Ramos (cell line): ENCODE measurements around the gene MAP7.
"Not testable (repeated sequence)": the region's sequence is repeated elsewhere in the genome, so short reads cannot be mapped to it uniquely, and the experiment has no call there.

Experiments
- in situ Hi-C: fragments of 300-500 bp; cut with MboI; formaldehyde crosslinking; loops from one replicate; pipeline ENCODE4 v1.14.3; 2022; ENCODE audit warnings: low sequenced_read_pairs; ENCODE audit not compliant: unreplicated experiment

MAP7 gene

DNA sequence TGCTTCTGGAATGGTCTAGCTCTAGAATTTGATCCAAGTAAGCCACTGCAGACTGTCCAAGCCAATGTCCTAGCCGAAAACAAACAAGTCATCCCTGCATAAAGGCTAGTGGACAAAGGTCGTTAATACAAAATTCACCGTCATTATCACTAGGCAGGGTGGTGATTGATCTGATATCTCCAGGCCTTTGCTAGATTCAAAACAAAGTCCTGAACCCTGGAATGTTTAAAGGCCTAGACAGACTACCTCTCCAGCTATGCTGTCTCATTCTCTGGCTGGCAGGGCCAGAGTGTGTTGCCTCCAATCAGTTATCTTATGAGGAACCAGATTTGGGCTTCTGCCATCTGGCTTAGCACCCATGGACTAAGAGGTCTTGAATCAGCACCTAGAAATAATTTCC is 38.3 kb downstream of the MAP7 start:
- in situ Hi-C loops, result no loop called here

DNA sequence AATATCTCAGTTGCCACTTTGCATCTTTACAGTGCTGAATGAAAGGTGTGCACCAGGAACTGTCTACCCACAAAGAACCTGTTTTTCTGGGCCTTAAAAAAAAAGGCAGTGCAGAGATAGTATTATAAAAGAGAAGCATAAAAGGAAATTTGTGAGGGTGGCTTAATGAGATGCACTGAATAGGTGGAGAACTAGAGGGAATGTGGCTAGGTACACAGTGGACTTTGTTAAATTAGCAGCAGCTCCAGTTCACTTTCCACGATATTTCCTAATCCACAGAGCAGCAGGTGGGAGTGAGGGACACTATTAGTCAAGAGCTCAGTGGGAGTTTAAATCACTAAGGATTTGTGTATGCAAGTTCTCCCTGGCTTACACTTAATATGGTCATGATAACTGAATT is 38.8 kb downstream of the MAP7 start:
- in situ Hi-C loops, result no loop called here

GRCh38 chr6:136510782-136511181 is 39.4 kb downstream of the MAP7 start:
- in situ Hi-C loops, result no loop called here

DNA sequence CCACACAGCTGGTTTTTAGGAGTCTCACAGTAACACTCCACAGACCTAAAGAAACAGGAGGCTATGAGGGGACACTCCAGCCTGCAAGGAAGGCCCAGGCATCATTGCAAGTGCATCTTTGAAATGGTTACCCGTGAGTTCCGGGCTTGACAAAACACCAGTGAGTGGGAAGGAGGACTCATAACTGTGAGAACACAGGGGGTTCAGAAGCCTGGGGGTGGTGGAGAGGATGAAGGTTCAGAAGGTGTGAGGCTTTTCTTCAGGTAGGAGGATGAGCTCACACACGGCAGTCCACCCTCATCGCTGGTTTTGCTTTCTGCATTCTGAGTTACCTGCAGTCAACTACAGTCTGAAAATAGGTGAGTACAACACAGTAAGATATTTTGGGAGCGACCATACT is 39.9 kb downstream of the MAP7 start:
- in situ Hi-C loops, result no loop called here

GRCh38 chr6:136508725-136509392 is 41.4 kb downstream of the MAP7 start:
- in situ Hi-C loops, result no loop called here

DNA sequence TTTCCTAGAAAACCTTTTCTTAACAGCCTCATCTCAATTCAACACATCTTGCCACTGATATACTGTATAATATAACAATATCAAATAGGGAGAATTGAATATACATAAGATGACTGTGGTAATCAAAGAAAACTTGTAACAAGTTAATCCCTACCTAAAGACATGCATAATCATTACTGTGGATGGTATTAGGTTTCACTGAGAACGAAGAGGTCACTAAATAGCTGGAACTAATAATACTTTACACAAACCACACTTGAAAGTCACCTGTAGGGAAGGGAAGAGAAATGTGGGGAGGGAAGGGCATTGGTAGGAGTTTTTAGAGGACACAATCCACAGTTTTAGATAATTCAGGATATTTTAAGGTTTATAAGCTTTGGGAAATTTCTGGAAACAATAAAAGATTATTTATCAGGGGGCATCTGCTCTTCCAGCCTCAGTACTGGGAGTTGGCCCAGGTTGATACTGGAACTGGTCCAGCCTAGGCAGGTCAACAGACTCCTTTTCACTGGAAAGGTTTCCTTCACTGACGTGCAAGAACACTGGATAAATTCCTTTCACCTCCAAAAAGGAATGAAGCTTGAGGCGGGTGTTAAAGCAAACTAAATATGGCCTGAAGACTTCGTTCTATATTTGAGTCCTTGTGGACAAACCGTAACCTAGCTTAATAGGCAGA is 44.0 kb downstream of the MAP7 start:
- in situ Hi-C loops, result no loop called here

DNA sequence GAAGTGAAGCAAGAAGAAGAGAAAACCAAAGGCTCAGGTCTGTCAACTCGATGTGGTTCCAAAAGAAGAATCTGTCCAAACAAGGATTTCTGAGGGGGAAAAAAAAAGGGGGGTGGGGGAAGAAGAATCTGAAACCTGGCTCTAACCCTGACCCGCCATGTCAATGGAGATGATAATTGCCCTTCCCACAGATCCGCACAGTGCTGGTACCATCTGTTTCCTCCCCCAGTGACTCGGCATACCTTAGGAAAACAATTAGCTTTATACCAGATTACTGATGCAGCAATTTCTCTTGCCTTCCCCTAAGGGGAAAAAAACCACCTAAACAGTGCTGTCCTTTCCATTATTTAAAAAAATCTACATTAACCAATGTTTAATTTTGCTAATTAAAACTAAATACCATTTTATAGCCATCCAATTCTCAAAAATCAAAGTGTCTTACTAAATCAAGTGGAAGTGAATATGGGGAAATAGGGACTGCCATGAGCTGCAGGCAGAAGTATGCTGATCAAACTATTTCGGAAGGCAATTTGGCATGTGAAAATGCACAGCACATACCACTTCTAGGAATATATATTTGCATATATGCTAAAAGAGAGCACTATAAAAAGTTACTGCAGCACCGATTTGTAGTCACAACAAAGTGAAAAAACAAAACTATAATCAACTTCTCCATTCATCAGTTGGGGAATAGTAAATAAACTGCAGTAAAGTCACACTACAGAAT is 46.8 kb downstream of the MAP7 start:
- in situ Hi-C loops, result no loop called here

GRCh38 chr6:136502786-136503185 is 47.4 kb downstream of the MAP7 start:
- in situ Hi-C loops, result no loop called here

GRCh38 chr6:136501514-136501913 is 48.7 kb downstream of the MAP7 start:
- in situ Hi-C loops, result no loop called here

DNA sequence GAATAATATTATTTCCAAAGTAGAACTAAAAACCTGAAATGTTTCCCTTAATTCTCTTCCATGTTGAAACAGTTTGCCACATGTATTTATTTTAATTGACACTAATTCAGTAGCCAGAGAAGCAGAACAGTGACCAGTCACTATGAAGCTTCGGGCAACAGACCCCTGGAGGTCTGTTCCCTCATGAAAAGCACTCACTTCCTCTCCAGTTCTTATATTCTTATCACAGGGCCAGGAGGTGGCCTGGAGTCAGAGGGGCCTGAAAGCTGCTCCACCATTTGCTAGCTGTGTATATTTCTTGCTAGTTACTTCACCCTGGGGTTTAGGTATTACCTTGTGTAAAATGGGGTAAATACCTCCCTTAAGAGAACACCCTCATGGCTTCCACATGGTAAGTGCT is 49.1 kb downstream of the MAP7 start:
- in situ Hi-C loops, result no loop called here

- in situ Hi-C loops, result no loop called here
These were observed 49.8 kb downstream of the MAP7 start for GRCh38 chr6:136500414-136500813.

DNA sequence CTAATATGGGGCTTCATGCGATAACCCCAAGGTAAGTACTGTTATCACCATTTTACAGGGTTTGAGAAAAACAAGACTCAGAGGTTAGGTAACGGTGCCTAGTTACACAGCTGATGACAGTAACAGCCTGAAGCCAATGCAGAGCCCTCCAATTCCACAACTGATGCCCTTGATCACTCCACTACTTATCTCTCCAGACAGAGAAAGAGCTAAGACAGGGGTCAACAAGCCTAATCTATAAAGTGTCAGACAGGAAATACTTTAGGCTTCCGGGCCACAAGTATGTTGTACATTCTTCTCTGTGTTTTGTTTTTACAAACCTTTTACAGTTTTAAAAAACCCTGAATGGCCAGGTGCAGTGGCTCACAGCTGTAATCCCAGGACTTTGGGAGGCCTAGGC is 50.9 kb downstream of the MAP7 start:
- in situ Hi-C loops, result no loop called here

DNA sequence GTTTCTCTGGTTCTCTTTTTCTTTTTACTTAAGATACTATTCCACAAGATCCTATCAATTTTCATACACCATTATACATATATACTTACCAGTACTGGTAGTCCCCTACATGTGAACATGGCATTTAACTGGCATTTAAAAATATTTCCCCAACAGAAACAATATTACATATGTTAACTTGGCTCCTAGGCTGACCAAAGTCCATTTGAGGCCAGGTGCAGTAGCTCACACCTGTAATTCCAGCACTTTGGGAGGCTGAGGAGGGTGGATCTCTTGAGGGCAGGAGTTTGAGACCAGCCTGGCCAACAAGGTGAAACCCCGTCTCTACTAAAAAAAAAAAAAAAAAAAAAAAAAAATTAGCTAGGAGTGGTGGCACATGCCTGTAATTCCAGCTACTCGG is 53.8 kb downstream of the MAP7 start:
- in situ Hi-C loops, result not testable (repeated sequence)

- in situ Hi-C loops, result no loop called here
These were observed 55.5 kb downstream of the MAP7 start for GRCh38 chr6:136494710-136495109.

DNA sequence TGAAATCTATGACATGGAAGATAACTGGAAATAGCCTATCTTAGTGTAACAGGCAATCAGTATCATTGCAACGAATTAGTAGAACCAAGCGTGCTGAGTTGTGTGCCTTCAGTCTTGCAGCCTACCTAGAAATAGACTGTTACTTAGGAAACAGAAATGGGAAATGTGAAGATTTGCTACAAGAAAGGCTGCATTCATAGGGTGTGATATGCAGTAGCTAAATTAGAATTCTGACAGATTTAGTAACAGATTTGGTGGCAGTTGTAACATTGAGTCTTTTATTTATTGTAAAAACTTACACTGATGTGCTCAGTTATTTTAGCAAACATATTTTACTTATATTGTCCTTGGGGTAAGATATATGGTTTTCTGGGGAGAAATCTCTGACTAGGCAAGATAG is 56.2 kb downstream of the MAP7 start:
- in situ Hi-C loops, result no loop called here

- in situ Hi-C loops, result no loop called here
These were observed 57.8 kb downstream of the MAP7 start for GRCh38 chr6:136492409-136492808.

DNA sequence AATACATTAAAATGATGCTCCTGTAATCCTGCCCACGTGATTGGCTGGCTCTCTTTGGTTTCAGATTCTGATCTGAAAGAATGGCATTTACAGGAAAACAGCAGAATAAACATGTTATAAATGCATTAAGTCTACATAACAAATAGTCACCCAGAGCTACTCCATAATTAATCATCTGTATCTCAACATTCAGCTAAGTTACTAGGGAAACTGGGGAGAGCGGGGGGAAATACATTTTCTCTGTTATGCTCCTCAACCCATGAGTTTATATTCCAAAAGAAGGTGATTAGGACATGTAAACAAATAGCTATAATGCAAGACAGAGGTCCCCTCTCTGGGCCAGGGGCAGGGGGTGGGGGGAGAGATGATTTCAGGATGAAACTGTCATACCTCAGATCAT is 58.5 kb downstream of the MAP7 start:
- in situ Hi-C loops, result no loop called here

- in situ Hi-C loops, result no loop called here
These were observed 59.0 kb downstream of the MAP7 start for GRCh38 chr6:136491251-136491650.

- in situ Hi-C loops, result not testable (repeated sequence)
These were observed 60.6 kb downstream of the MAP7 start for GRCh38 chr6:136489689-136490033.

GRCh38 chr6:136487759-136488425 is 62.3 kb downstream of the MAP7 start:
- in situ Hi-C loops, result no loop called here

DNA sequence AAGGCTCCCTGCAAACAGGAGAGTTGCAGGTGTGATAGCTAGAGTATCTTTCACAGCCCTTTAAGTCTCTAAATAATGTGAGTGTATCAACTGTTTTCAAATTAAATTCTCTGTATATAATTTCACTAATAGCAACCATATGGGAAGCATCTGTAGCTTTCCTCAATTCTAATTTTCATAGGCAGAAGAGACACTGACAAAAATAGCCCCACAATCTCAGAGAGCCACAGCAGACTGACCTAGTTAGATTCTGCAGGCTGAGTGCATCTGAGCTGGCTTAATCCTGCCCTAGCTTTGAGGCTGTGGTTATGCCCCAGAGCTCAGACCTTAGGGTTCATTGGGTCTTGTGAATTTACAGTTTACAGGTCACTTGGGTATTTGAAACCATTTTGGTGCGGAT is 63.9 kb downstream of the MAP7 start:
- in situ Hi-C loops, result no loop called here
